Endodermal cell (in vitro differentiated cells): Measurements from ENCODE around the gene METTL9. TPM values are rescaled to one million over a fixed set of nuclear protein-coding genes. Genes with fewer than 3 reads are reported as not detected.

Experiments used
- DNase-seq: peaks from one replicate; pipeline ENCODE4 v3.0.0-alpha.2; 2017
- H3K27ac ChIP-seq: 2 replicates; pipeline ENCODE4 v1.5.1; 2013; ENCODE audit warnings: mild to moderate bottlenecking, low read depth, low read length, moderate library complexity
- H3K27me3 ChIP-seq: 2 replicates; pipeline ENCODE4 v1.6.1; 2013; ENCODE audit warnings: mild to moderate bottlenecking, low read length, moderate library complexity; ENCODE audit not compliant: insufficient read depth, control insufficient read depth, poor library complexity, severe bottlenecking
- H3K36me3 ChIP-seq: 2 replicates; pipeline ENCODE4 v1.7.0; 2013; ENCODE audit warnings: mild to moderate bottlenecking, low read length, moderate library complexity; ENCODE audit not compliant: control insufficient read depth, insufficient read depth
- H3K4me1 ChIP-seq: one replicate; pipeline ENCODE4 v1.7.0; 2013; ENCODE audit warnings: low read length; ENCODE audit not compliant: control insufficient read depth, insufficient read depth
- H3K4me3 ChIP-seq: 2 replicates; pipeline ENCODE4 v1.5.1; 2013; ENCODE audit warnings: mild to moderate bottlenecking, low read length, moderate library complexity
- H3K9ac ChIP-seq: 2 replicates; pipeline ENCODE4 v1.6.1; 2013; ENCODE audit warnings: mild to moderate bottlenecking, low read length, moderate library complexity; ENCODE audit not compliant: poor library complexity, severe bottlenecking; ENCODE audit errors: extremely low read depth
- H3K9me3 ChIP-seq: 2 replicates; pipeline ENCODE4 v1.6.1; 2013; ENCODE audit warnings: mild to moderate bottlenecking, low read length, moderate library complexity; ENCODE audit not compliant: control insufficient read depth
- H3K27ac Mint-ChIP-seq: 2 replicates; pipeline ENCODE4 v1.8.0; 2020; ENCODE audit warnings: mixed read lengths
- H3K27me3 Mint-ChIP-seq: 2 replicates; pipeline ENCODE4 v1.8.0; 2021; ENCODE audit warnings: mild to moderate bottlenecking, mixed read lengths; ENCODE audit not compliant: insufficient read depth
- H3K36me3 Mint-ChIP-seq: 2 replicates; pipeline ENCODE4 v1.8.0; 2020; ENCODE audit warnings: low read depth, mixed read lengths
- H3K4me1 Mint-ChIP-seq: 2 replicates; pipeline ENCODE4 v1.8.0; 2020; ENCODE audit warnings: mixed read lengths
- H3K4me3 Mint-ChIP-seq: 2 replicates; pipeline ENCODE4 v1.8.0; 2020; ENCODE audit warnings: mild to moderate bottlenecking, moderate library complexity, mixed read lengths
- H3K9me3 Mint-ChIP-seq: 2 replicates; pipeline ENCODE4 v1.8.0; 2020; ENCODE audit warnings: mild to moderate bottlenecking, mixed read lengths
- CTCF ChIP-seq: fragments of 200-600 bp; sonication (generic); conservative IDR thresholded peaks from 2 replicates; pipeline ENCODE4 v1.5.0; 2021; ENCODE audit warnings: antibody characterized with exemption, mild to moderate bottlenecking
- WGBS, 2 experiments: methylation state at CpG; one replicate each; pipeline versions ENCODE4 v1.1.5 to v1.1.7; 2013; ENCODE audit warnings: missing lambda C conversion rate in 2 of 2, mixed read lengths in 1 of 2; ENCODE audit not compliant: insufficient coverage in 1 of 2, insufficient read length in 1 of 2; 5-methylcytosine and 5-hydroxymethylcytosine counted together
- total RNA-seq, 2 donors: library from RNA; stranded (reverse); fragmentation: NEBNext Ultra II Directional in 1 of 2; extraction: Animal tissue kit (Norgen Biotek cat#: 25700) in 1 of 2; gene quantifications; 2 replicates in 1 of 2; 3 replicates in 1 of 2; pipeline ENCODE4 v1.2.1, GENCODE V29; 2021

Gene METTL9
- total RNA-seq, 2 donors from 2014 or later: 145 to 149 TPM

GRCh38 chr16:21644674-21645073 lies 45.3 kb downstream of the METTL9 start:
- DNase-seq: no peak
- Mint-ChIP-seq H3K27ac (no peak overlapping the region), H3K36me3 (peaks cover 2% of the 10 kb centered on the region), H3K4me1 (peaks cover 17% of the 10 kb centered on the region), H3K27me3 (no peaks in the 10 kb centered on the region), H3K9me3 (no peaks in the 10 kb centered on the region), H3K4me3 (no peak overlapping the region)
- peaks cover 3% of the 10 kb centered on the region for H3K4me1 ChIP-seq
- peaks cover 3% of the 10 kb centered on the region for H3K36me3 ChIP-seq
- H3K9me3 ChIP-seq: no peaks in the 10 kb centered on the region
- no peak for TF ChIP-seq CTCF
- no peaks in the 10 kb centered on the region for H3K27me3 ChIP-seq
- H3K27ac ChIP-seq: no peak overlapping the region
- H3K9ac ChIP-seq: no peak overlapping the region
- H3K4me3 ChIP-seq: no peak overlapping the region
- WGBS, 2 experiments: 88 to 94% methylated on average over 3 to 4 of the region's 4 CpGs

- no peaks in the 10 kb centered on the region for H3K27me3 Mint-ChIP-seq
- no peaks in the 10 kb centered on the region for H3K9me3 ChIP-seq
- DNase-seq: peak; percentile 10
- no peak overlapping the region for H3K27ac Mint-ChIP-seq
- 94 to 95% methylated on average over 9 of the region's 9 CpGs for WGBS, 2 experiments
- peaks cover 17% of the 10 kb centered on the region for H3K4me1 Mint-ChIP-seq
- no peak overlapping the region for H3K4me3 ChIP-seq
- H3K9ac ChIP-seq: no peak overlapping the region
- H3K36me3 Mint-ChIP-seq: peaks cover 2% of the 10 kb centered on the region
- TF ChIP-seq CTCF: no peak
- no peaks in the 10 kb centered on the region for H3K27me3 ChIP-seq
- H3K9me3 Mint-ChIP-seq: no peaks in the 10 kb centered on the region
- peaks cover 3% of the 10 kb centered on the region for H3K36me3 ChIP-seq
- H3K4me3 Mint-ChIP-seq: no peak overlapping the region
- no peak overlapping the region for H3K27ac ChIP-seq
- peaks cover 3% of the 10 kb centered on the region for H3K4me1 ChIP-seq
These were observed 45.9 kb downstream of the METTL9 start for GRCh38 chr16:21645261-21645721.

GRCh38 chr16:21646091-21646490 lies 46.7 kb downstream of the METTL9 start:
- Histone ChIP-seq H3K9me3 (no peaks in the 10 kb centered on the region), H3K4me3 (no peak overlapping the region), H3K4me1 (peaks cover 3% of the 10 kb centered on the region), H3K36me3 (peaks cover 3% of the 10 kb centered on the region), H3K27ac (no peak overlapping the region), H3K27me3 (no peaks in the 10 kb centered on the region), H3K9ac (no peak overlapping the region)
- Mint-ChIP-seq H3K27ac (no peak overlapping the region), H3K4me3 (no peak overlapping the region), H3K27me3 (no peaks in the 10 kb centered on the region), H3K4me1 (peaks cover 16% of the 10 kb centered on the region), H3K9me3 (no peaks in the 10 kb centered on the region), H3K36me3 (peaks cover 5% of the 10 kb centered on the region)
- 78 to 100% methylated on average over 2 to 5 of the region's 5 CpGs for WGBS, 2 experiments
- DNase-seq: no peak
- TF ChIP-seq CTCF: no peak
